Trophoblast cell (in vitro differentiated cells and primary cell): ENCODE data around the gene EEF1AKMT2.

Experiments used
- DNase-seq, 2 donors: peaks; one replicate each; pipeline ENCODE4 v3.0.0-alpha.2; 2016
- H2AFZ ChIP-seq: 2 replicates; pipeline ENCODE4 v1.6.1; 2013; ENCODE audit warnings: low read length, moderate library complexity, mild to moderate bottlenecking; ENCODE audit not compliant: insufficient read depth, poor library complexity
- H2AK5ac ChIP-seq: 2 replicates; pipeline ENCODE4 v1.6.1; 2013; ENCODE audit warnings: mild to moderate bottlenecking, low read length
- H2BK120ac ChIP-seq: 2 replicates; pipeline ENCODE4 v1.6.1; 2013; ENCODE audit warnings: low read length, mild to moderate bottlenecking, moderate library complexity; ENCODE audit not compliant: insufficient read depth, poor library complexity
- H2BK12ac ChIP-seq: 2 replicates; pipeline ENCODE4 v1.6.1; 2013; ENCODE audit warnings: mild to moderate bottlenecking, low read length, moderate library complexity
- H2BK5ac ChIP-seq: 2 replicates; pipeline ENCODE4 v1.6.1; 2013; ENCODE audit warnings: low read length, low read depth, moderate library complexity, mild to moderate bottlenecking; ENCODE audit not compliant: poor library complexity
- H3K14ac ChIP-seq: 2 replicates; pipeline ENCODE4 v1.6.1; 2013; ENCODE audit warnings: mild to moderate bottlenecking, low read length
- H3K18ac ChIP-seq: 2 replicates; pipeline ENCODE4 v1.6.1; 2013; ENCODE audit warnings: mild to moderate bottlenecking, low read length
- H3K23ac ChIP-seq: 2 replicates; pipeline ENCODE4 v1.6.1; 2013; ENCODE audit warnings: low read length
- H3K27ac ChIP-seq: 2 replicates; pipeline ENCODE4 v1.5.1; 2013; ENCODE audit warnings: low read depth, mild to moderate bottlenecking, inconsistent platforms, low read length, moderate library complexity
- H3K27me3 ChIP-seq: 2 replicates; pipeline ENCODE4 v1.6.1; 2013; ENCODE audit warnings: inconsistent platforms, mild to moderate bottlenecking, low read length, moderate library complexity; ENCODE audit not compliant: insufficient read depth
- H3K36me3 ChIP-seq, 2 experiments: 1 replicate in 1 of 2; 2 replicates in 1 of 2; pipeline ENCODE4 v1.6.1; 2013; ENCODE audit warnings: low read length in 2 of 2, mild to moderate bottlenecking in 2 of 2, moderate library complexity in 1 of 2; ENCODE audit not compliant: insufficient read depth in 2 of 2, control insufficient read depth in 1 of 2
- H3K4ac ChIP-seq: 2 replicates; pipeline ENCODE4 v1.6.1; 2013; ENCODE audit warnings: low read depth, mild to moderate bottlenecking, low read length, moderate library complexity
- H3K4me1 ChIP-seq, 2 experiments: 1 replicate in 1 of 2; 2 replicates in 1 of 2; pipeline ENCODE4 v1.6.1; 2013; ENCODE audit warnings: low read length in 2 of 2, mild to moderate bottlenecking in 2 of 2, moderate library complexity in 1 of 2; ENCODE audit not compliant: insufficient read depth in 2 of 2, control insufficient read depth in 1 of 2
- H3K4me2 ChIP-seq: 2 replicates; pipeline ENCODE4 v1.6.1; 2013; ENCODE audit warnings: inconsistent platforms, mild to moderate bottlenecking, low read length, moderate library complexity
- H3K4me3 ChIP-seq: 2 replicates; pipeline ENCODE4 v1.5.1; 2013; ENCODE audit warnings: mild to moderate bottlenecking, low read depth, low read length, inconsistent platforms
- H3K79me1 ChIP-seq: one replicate; pipeline ENCODE4 v1.6.1; 2013; ENCODE audit warnings: low read length
- H3K79me2 ChIP-seq: 2 replicates; pipeline ENCODE4 v1.6.1; 2013; ENCODE audit warnings: low read length, mild to moderate bottlenecking; ENCODE audit not compliant: control insufficient read depth, insufficient read depth, poor library complexity
- H3K9ac ChIP-seq: 2 replicates; pipeline ENCODE4 v1.6.1; 2013; ENCODE audit warnings: mild to moderate bottlenecking, low read length
- H3K9me3 ChIP-seq: 2 replicates; pipeline ENCODE4 v1.6.1; 2013; ENCODE audit warnings: low read depth, mild to moderate bottlenecking, control low read depth, inconsistent platforms, low read length; ENCODE audit not compliant: insufficient read depth
- H4K12ac ChIP-seq: 2 replicates; pipeline ENCODE4 v1.6.1; 2013; ENCODE audit warnings: low read depth, mild to moderate bottlenecking, low read length, moderate library complexity
- H4K8ac ChIP-seq: 2 replicates; pipeline ENCODE4 v1.6.1; 2013; ENCODE audit warnings: low read depth, mild to moderate bottlenecking, low read length, moderate library complexity
- H4K91ac ChIP-seq: one replicate; pipeline ENCODE4 v1.6.1; 2013; ENCODE audit warnings: low read depth, mild to moderate bottlenecking, low read length, moderate library complexity
- WGBS: extraction: QIAGEN DNeasy Blood & Tissue Kit; methylation state at CpG from one replicate; pipeline ENCODE4 v1.1.7; 2013; ENCODE audit warnings: missing lambda C conversion rate; ENCODE audit not compliant: insufficient read length, insufficient coverage; ENCODE audit errors: extremely low coverage; 5-methylcytosine and 5-hydroxymethylcytosine counted together

EEF1AKMT2 gene

GRCh38 chr10:124715439-124715838, 76.2 kb downstream of the EEF1AKMT2 start:
- H2AK5ac ChIP-seq = no peak overlapping the region
- no peak overlapping the region for H2AFZ ChIP-seq
- no peak overlapping the region for H3K27ac ChIP-seq
- H4K12ac ChIP-seq = no peak overlapping the region
- H2BK12ac ChIP-seq = no peak overlapping the region
- no peak overlapping the region for H3K9ac ChIP-seq
- H3K18ac ChIP-seq = no peak overlapping the region
- H3K79me2 ChIP-seq = no peaks in the 10 kb centered on the region
- no peaks in the 10 kb centered on the region for H3K27me3 ChIP-seq
- DNase-seq = no peak
- H3K4me1 ChIP-seq = no peaks in the 10 kb centered on the region
- no peaks in the 10 kb centered on the region for H3K79me1 ChIP-seq
- H4K91ac ChIP-seq = no peak overlapping the region
- H3K36me3 ChIP-seq = no peaks in the 10 kb centered on the region
- H3K4me3 ChIP-seq = no peak overlapping the region
- H3K14ac ChIP-seq = no peak overlapping the region
- WGBS = no CpG with 5 or more reads among the region's 6 CpGs
- no peak overlapping the region for H2BK5ac ChIP-seq
- H3K9me3 ChIP-seq = no peaks in the 10 kb centered on the region
- H3K23ac ChIP-seq = no peak overlapping the region
- no peak overlapping the region for H2BK120ac ChIP-seq
- no peak overlapping the region for H3K4me2 ChIP-seq
- no peak overlapping the region for H3K4ac ChIP-seq
- H4K8ac ChIP-seq = no peak overlapping the region

DNA sequence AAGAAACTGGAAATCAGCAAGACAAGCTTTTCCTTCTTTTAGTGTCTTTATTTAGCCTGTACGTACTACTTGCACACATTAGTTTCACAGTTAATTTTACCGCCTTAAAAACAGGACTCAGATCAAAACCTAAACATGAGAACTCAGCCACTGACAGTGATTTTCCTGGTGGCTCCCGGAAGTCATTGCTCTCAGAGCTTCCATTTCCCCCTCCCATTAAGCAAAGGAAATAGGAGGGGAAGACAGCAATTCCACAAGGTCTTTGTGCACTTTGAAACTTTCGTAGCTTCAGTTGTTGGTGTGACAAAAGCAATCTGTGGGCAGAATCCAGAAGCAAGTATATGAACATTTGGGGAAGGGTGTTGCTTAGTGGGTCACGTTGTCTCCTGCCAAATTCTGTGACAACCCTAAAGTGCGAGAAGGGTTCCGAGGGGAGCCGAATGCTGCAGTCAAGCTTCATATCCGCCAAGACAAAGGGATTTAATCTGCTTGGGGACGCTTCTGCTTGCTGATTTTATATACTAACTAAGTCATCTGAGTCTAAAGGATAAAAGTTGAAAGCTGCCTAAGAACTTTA, 77.9 kb downstream of the EEF1AKMT2 start:
- Histone ChIP-seq H4K91ac (no peak overlapping the region), H3K27ac (no peak overlapping the region), H3K4me2 (no peak overlapping the region), H2BK12ac (no peak overlapping the region), H2BK120ac (no peak overlapping the region), H3K79me2 (no peaks in the 10 kb centered on the region), H2AFZ (no peak overlapping the region), H3K4ac (no peak overlapping the region), H3K79me1 (no peaks in the 10 kb centered on the region), H4K12ac (no peak overlapping the region), H3K36me3 (no peaks in the 10 kb centered on the region), H4K8ac (no peak overlapping the region), H3K14ac (no peak overlapping the region), H2AK5ac (no peak overlapping the region), H3K27me3 (no peaks in the 10 kb centered on the region), H3K4me3 (no peak overlapping the region), H3K23ac (no peak overlapping the region), H3K4me1 (peaks cover 7% of the 10 kb centered on the region in 2 experiments), H2BK5ac (no peak overlapping the region), H3K18ac (no peak overlapping the region), H3K9ac (no peak overlapping the region), H3K9me3 (no peaks in the 10 kb centered on the region)
- WGBS = no CpG with 5 or more reads among the region's 10 CpGs
- DNase-seq = no peak

- Histone ChIP-seq H3K36me3 (no peaks in the 10 kb centered on the region), H3K79me2 (no peaks in the 10 kb centered on the region), H3K23ac (no peak overlapping the region), H2BK5ac (no peak overlapping the region), H2AK5ac (no peak overlapping the region), H3K27me3 (no peaks in the 10 kb centered on the region), H3K4me2 (no peak overlapping the region), H4K91ac (no peak overlapping the region), H2BK120ac (no peak overlapping the region), H3K18ac (no peak overlapping the region), H3K79me1 (no peaks in the 10 kb centered on the region), H2AFZ (no peak overlapping the region), H3K4ac (no peak overlapping the region), H3K9ac (no peak overlapping the region), H4K8ac (no peak overlapping the region), H3K4me3 (no peak overlapping the region), H3K27ac (no peak overlapping the region), H3K9me3 (no peaks in the 10 kb centered on the region), H3K4me1 (peaks cover 12 to 13% of the 10 kb centered on the region in 2 experiments), H3K14ac (no peak overlapping the region), H2BK12ac (no peak overlapping the region), H4K12ac (no peak overlapping the region)
- WGBS = no CpG with 5 or more reads among the region's 5 CpGs
- DNase-seq = no peak
Measured at GRCh38 chr10:124712704-124713407, 78.8 kb downstream of the EEF1AKMT2 start.

- H3K4me3 ChIP-seq = no peak overlapping the region
- no peak overlapping the region for H3K4me2 ChIP-seq
- peaks cover 5% of the 10 kb centered on the region in 2 experiments for H3K36me3 ChIP-seq
- H3K27me3 ChIP-seq = no peaks in the 10 kb centered on the region
- no peak overlapping the region for H3K18ac ChIP-seq
- H3K9ac ChIP-seq = no peak overlapping the region
- peaks cover 12 to 15% of the 10 kb centered on the region in 2 experiments for H3K4me1 ChIP-seq
- H3K79me1 ChIP-seq = no peaks in the 10 kb centered on the region
- H2BK5ac ChIP-seq = no peak overlapping the region
- H4K91ac ChIP-seq = no peak overlapping the region
- H2AFZ ChIP-seq = no peak overlapping the region
- no peak overlapping the region for H2BK12ac ChIP-seq
- H4K8ac ChIP-seq = no peak overlapping the region
- no peak overlapping the region for H3K4ac ChIP-seq
- H3K27ac ChIP-seq = no peak overlapping the region
- H3K23ac ChIP-seq = no peak overlapping the region
- no peak for DNase-seq
- no CpG with 5 or more reads among the region's 7 CpGs for WGBS
- no peak overlapping the region for H2AK5ac ChIP-seq
- H4K12ac ChIP-seq = no peak overlapping the region
- no peak overlapping the region for H2BK120ac ChIP-seq
- no peak overlapping the region for H3K14ac ChIP-seq
- no peaks in the 10 kb centered on the region for H3K79me2 ChIP-seq
- no peaks in the 10 kb centered on the region for H3K9me3 ChIP-seq
Measured at GRCh38 chr10:124711145-124711544, 80.5 kb downstream of the EEF1AKMT2 start.
